Activated CD4-positive, CD25-positive, alpha-beta regulatory T cell treated with anti-CD3 and anti-CD28 coated beads, Interleukin-2, amount 50 U/mL, for 24 hours (primary cell): ENCODE results near the gene PACS1.
"Not testable (repeated sequence)": the region's sequence is repeated elsewhere in the genome, so short reads cannot be mapped to it uniquely, and the experiment has no call there.

ENCODE experiments used
- ATAC-seq, 2 donors: fragments of 150-1000 bp; cut with Tn5 transposase; one replicate each; pipeline ENCODE4 v1.10.0; 2021; ENCODE audit warnings: mild to moderate bottlenecking in 1 of 2, moderate library complexity in 1 of 2

The PACS1 gene

DNA sequence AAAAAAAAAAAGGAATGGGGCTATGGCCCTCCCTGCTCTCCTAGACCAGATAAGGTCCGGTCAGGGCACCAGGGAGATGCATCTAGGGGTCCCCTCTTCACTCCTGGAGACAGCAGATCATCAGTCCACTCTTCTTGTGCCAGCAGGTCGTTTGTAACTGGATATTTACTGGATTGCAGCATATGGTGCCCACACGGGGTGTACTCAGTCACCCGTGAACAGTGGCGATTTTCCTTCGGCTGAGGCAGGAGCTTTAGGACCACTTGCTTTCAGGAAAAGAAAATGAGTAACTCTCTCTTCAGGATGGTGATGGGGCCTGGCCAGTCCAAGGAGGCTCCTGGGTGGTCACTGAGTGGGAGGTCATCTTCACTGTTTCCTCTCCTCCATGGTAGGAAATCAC, 160.1 kb downstream of the PACS1 start:
- no peak for ATAC-seq

DNA sequence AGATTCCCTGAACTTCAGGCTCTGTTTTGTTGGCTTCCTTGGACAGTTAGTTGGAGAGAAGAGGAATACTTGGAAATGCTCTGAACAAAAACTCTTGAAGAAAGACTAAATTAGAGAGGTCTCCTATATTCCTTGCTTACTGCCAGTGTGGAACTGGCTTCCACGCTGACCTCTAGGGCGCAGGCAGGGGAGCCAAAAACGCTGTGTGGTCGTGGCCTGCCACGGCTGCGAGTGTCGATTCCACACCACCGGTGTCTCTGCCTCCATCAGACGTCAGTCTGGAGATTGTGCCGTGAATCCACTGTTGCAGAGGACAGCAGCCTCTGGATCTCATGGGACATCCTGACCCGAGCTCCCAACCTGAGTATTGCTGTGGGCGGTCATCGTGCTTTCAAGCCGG, 160.9 kb downstream of the PACS1 start:
- ATAC-seq: no peak

DNA sequence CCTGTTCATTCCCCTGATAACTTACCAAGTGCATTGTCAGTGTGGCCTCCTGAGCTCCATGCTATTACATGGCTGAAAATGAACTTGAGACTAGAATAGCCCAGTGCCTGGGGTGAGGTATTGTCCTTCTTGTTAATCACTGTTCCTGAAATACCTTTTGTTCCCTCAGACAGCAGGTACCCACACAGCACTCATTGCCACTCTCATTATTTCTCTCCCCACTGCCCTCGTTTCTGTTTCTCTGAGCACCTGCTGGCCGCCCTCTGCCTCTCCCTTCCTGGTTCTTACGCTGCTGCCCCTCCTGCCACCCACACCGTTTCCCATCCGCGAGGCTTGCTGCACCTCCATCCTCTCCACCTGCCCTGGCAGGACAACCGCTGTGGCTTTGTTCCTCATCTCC, 161.5 kb downstream of the PACS1 start:
- no peak for ATAC-seq

DNA sequence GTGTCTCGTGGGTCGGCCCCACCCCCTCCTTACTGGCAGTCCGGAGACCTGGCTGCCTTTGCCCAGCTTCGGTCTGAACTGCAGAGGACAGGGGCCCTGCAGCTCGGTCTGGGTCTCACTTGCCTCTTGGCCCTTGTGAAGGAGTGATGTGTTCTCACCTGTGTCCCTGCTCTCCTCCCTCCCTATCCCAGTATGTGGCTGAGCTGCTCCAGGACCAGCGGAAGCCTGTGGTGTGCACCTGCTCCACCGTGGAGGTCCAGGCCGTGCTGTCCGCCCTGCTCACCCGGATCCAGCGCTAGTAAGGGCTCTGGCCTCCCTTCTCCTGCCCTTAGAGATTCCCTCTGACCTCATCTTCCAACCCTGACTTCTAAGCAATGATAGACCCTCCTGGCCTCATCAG, 162.7 kb downstream of the PACS1 start:
- no peak for ATAC-seq

DNA sequence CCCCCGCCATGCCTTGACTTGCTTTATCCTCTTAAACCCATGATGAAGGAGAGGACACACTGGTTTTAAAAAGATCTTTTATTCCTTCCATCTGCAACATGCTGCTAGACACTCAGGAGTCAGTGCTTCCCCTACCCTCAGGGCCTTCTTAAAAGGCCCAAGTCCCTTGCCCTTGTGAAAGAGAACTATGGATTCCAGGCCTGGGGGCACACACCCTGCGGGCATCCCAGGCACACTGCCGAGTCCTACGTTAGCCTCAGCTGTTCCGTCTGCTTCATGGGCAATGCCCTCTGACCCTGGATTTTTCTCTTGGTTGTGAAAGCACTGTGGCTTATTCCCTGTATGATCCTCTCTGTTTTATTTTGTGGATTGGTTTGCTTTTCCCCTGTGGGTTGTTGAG, 163.2 kb downstream of the PACS1 start:
- no peak for ATAC-seq

DNA sequence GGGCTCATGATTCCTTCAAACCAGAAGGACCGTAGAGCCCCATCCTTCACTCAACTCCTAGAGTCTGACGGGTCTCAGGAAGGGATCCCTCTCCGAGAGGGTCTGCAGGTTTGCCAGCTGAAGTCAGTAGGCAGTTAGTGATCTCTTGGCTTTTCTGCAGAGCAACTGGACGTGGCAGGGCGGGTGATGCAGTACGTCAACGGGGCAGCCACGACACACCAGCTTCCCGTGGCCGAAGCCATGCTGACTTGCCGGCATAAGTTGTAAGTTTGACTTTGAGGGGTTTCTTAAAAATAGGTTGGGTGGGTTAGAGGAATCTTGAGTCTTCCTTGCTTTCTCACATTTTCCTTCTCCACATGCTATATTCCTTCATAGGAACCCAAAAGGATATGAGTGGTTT, 165.1 kb downstream of the PACS1 start:
- ATAC-seq: no peak

DNA sequence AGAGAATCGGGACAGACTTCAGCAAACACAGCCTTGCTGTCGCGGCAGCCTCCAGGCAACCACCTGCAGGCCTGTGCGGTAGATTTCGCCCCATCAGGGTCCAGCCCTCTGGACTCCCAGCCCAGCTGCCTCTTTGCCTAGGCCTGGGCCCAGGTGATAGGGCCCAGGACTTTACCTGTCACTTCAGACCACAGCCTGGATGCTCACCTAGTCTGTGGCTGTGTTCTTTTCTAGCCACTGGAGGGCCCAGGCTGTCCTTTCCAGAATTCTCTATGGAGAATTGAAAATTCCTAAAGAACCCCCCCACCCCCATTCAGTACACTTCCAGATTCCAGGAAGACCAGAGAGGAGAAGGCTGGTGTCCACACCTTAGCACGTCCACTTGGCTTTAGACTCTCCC, 167.8 kb downstream of the PACS1 start:
- no peak for ATAC-seq

DNA sequence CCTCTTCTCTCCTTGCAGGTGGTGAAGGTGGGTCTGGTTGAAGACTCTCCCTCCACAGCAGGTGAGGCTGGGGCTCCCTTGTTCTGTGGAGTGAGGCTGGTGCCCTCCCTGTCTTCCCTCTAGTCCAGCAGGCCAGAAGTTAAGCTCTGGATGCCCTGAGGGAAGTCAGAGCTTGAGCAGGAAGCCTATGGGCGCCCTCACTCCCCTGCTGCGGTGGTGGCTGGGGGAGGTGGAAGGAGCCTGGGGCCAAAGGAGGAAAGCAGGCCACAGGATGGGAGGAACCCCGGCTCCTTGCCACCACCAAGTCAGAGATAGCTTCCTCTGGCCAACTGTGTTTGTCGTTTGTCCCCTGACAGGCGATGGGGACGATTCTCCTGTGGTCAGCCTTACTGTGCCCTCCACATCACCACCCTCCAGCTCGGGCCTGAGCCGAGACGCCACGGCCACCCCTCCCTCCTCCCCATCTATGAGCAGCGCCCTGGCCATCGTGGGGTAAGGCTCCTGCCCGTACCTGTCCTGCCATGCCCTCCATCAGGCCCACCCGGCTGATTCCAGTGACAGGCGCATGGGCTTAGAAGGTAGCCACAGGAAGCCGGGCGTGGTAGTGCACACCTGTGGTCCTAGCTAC, 168.8 kb downstream of the PACS1 start:
- ATAC-seq: no peak

DNA sequence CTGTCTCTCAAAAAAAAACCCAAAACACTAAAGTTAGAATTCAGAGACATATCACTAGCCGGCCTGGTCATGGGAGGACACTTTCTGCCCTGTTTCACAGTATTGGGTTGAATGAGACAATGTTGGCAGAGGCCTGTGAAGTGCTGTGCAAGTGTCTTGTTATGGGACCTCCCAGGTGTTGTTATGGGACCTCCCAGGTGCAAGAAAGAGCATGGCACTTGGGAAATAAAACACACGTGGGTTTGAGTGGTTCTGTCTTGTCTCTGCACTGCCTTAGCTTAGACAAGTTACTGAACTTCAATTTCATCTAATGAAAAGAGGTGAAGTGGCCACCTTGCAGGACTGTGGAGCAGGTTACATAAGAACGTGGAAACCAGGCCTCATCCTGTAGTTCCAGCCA, 169.4 kb downstream of the PACS1 start:
- ATAC-seq: no peak

DNA sequence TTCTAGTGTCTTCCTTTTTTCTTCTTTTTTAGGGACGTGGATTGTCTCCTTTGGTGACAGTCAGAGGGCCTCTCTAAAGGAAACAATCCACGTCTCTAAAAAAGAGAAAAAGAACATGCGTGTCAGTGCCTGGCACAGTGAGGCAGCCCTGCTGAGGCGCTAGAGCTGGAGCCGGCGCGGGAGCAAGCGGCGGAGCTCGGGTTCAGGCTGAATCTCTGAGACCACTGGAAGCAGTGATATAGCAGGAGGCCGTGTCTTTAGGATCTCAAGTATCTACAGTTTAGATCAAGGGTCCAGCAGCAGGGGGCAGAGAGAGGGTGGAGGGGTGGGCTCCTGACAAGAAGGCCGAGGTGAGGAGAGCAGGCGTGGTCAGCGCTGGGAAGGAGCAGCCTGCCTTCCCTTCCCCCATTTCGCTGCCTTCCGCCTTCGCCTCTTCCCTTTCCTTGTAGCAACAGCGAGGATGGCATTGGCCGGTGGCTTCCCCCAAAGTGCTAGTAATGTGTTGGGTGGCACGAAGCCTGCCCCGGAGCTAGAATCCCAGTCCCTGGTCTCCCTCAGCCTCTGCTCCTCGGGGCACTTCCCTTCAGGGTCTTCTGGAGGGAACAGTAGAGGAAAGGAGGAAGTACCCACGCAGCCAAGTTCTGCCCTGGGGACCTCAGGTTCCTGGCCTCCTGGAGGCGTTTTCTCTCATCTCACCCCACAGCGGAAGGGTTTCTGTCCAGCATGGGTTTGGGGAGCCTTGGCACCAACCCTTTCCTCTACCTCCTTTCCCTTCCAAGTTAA, 170.1 kb downstream of the PACS1 start:
- no peak for ATAC-seq

DNA sequence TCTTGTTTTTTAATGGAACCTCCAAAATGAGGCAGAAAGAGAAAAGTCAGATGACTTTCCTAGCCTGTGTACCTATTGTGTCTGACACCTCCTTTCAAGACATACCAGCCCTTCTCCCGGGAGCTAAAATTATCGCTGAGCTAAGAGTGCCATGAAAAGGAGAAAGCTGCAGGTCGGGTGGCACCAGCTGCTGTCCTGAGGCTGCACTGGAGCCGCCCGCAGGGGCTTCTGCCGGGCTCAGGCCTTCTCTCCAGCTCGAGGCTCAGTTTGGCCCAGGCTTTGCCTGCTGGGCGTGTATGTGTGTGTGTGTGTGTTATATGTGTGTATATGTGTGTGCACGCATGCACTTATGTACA, 170.7 kb downstream of the PACS1 start:
- ATAC-seq: no peak

DNA sequence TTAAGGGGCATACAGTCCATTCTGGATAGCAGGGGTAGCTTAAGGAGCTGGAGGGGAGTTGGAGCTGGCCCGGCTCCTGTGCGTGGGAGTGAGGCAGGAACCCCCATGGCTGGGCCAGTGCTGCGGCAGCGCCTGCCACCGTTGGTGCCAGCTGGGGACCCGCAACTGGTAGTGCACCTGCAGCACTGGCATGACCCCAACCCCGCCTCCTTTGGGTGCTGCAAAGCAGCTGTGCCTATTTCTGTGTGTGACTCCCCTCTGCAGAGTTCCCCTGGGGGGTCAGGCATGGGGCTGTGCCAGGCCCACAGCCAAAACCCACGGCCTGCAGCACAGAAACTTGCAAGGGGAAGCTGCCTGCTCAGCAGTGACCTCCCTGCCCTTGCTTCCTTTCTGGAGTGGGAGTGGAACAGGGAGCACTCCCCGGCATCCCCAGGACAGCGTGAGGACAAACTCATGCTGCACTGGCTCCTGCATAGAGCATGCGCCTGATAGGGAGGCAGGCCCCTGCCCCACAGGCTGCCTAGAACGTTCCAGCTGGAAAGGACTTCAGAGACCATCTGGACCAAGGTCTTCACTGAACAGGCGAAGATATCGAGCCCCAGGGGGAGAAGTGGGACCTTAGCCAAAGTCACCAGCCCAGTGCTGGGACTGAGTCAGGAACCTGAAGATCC, 172.2 kb downstream of the PACS1 start:
- ATAC-seq: no peak

DNA sequence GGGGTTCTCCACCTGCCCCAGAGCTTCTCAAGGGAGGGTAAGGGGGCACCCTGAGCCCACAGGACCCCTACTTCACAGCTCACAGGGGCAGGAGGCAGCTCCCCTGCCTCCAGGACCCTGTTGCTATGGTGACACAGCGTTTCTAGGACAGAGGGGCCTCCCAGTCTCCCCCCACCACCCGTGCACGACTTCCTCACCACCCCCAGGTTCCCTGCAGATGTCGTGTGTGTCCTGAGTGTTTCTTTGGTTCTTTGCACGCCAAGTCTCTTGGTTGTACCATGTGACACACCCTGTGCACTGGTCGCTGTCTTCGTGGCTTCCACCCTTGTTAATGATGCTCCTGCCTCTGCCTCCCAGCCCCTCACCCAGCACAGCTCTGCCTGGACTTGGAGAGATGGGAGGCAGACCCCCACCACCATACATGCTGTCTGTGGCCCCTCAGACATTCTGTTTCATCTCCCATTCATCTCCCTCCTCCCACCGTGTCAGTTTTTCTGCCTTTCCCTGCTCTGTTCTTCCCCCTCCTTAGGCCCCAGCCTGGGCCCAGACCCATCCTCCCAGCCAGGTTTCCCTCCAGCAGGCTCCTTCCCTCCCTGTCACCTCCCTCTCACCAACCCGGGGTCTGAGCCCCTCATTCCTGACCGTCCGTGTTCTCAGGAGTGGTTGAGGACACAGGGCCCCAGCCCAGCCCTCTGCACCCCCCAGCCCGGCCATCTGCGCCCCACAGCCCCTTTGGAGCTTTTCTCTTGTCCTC, 173.9 kb downstream of the PACS1 start:
- ATAC-seq: no peak

DNA sequence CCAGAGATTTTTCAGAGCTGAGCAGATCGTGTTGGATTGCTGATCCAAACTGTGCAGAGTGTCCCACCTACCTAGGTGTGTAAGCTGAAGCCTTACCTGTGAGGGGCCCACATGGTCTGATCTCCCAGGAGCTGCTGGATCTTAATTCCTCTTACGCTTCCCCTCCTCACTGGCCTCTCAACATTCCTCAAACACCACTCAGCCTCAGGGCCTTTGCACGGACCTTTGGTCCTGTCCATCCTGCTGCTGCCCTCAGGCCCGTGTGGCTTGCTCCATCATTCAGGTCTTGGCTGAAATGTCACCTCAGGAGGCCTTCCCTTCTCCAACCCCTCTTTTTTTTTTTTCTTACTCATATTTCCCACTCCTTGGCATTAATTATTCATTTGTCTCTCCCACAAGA, 177.2 kb downstream of the PACS1 start:
- ATAC-seq: no peak

DNA sequence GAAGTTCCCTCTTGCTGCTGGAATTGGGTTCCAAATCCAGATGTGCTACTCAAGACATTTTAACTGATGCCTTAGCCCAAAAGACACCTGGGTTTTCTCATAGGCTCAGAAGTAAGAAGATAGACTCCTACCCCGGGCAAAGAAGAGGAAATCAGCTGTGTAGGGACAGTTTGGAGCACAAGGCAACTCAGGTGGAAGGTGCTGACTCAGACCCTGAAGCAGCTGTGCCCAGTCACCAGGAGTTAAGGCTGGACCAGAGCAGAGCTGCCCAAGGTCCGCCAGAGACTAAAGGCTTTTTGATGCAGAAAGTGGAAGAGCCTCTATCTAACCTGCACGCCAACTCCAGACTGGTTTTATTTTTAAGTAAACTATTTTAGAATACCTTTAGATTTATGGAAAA, 177.7 kb downstream of the PACS1 start:
- no peak for ATAC-seq

DNA sequence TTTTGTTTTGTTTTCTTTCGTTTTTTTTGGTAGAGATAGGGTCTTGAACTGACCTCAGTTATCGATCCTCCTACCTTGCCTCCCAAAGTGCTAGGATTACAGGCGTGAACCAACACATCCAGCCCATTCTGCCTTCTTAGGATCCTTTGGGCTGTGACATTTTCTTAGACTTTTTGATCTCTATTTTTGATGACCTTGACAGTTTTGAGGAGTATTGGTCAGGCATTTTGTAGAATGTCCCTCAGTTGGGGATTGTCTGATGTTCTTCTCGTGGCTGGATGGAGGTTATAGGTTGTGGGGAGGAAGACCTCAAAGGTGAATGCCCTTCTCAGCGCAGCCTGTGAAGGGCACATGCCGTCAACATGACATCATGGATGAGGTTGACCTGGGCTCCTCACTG, 178.8 kb downstream of the PACS1 start:
- ATAC-seq: no peak

DNA sequence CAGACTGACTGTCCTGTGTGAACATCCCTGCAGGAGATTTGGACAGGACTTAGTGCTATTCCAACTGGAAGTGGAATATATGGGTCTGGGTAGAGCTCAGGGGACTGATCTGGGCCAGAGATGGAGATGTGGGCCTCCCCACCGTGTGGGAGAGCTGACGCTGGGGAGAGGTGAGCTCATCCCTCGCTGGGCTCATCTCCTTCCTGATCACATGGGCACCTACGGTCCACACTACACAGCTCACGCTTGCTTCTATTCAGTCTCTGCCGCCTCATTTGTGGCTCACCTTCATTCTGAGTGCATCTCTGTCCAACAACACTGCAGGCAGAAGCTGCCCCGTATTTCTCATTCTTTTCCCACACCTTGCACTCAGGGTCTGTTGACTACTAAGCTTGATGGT, 181.7 kb downstream of the PACS1 start:
- ATAC-seq: no peak

DNA sequence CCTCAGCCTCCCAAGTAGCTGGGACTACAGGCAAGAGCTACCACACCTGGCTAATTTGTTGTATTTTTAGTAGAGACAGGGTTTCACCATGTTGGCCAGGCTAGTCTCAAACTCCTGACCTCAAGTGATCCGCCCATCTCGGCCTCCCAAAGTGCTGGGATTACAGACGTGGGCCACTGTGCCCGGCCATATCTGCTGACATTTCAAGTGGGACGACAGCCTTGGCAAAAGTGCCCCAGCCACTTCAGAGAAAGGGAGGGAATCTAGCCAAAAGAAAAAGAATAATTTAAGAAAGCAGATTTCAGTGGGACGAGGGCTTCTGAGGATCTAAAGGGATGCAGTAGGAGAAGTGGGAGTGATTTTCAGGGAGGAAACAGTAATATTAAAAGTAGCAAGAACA, 183.0 kb downstream of the PACS1 start:
- not testable (repeated sequence) for ATAC-seq

DNA sequence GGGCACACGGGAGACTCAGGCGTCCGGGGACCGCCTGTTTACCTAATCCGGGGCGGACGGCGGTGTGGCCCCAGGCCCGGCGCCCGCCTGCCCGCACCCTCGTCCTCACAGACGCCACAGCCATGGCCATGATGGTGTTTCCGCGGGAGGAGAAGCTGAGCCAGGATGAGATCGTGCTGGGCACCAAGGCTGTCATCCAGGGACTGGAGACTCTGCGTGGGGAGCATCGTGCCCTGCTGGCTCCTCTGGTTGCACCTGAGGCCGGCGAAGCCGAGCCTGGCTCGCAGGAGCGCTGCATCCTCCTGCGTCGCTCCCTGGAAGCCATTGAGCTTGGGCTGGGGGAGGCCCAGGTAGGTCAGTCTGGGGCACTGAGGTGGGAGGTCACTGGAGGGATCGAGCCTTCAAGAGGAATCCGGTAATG, 188.4 kb downstream of the PACS1 start:
- ATAC-seq: no peak

DNA sequence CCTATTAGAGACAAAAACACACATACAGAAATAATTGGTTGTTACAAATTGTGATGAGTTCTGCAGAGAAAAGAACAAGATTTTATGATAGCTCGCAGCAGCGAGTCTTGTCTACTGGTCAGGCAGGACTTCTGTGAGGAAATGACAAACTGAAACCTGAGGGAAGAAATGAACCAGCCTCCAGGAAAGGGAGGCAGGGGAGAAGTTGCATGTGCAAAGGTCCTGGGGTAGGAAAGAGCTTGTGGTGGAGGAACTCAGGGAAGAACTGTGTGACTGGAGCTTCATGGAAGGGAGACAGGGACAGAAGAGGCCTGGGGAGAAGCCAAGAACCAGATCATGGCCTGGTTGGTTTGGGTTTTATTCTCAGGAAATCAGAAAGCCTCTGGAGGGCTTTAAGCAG, 189.2 kb downstream of the PACS1 start:
- no peak for ATAC-seq

DNA sequence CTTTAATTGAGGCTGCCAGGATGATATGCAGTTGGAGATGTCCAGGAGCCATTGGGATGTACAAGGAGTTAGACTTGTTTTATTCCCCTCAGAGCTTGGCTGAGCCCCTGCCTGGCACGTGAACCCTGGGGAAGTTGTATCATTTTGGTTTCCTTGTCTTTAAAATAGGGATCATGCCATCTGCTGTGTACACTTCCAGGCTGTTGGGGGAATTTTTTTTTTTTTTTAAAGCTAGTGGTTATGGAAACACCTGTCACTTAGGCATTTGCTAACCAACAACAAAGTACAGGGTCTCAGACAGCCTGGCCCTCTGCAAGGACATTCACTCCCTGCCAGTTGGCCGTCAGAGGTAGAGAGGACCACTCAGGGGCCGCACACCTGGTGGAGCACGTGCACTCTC, 189.9 kb downstream of the PACS1 start:
- ATAC-seq: no peak

DNA sequence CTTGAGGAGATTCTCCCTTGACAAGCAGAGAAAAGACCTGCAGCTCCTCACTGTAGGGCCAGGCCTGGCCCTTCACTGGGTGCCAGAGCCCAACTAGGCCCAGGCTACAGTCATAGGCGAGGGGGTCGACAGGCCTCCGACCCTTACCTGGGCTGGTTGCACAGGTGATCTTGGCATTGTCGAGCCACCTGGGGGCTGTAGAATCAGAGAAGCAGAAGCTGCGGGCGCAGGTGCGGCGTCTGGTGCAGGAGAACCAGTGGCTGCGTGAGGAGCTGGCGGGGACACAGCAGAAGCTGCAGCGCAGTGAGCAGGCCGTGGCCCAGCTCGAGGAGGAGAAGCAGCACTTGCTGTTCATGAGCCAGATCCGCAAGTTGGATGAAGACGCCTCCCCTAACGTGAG, 191.5 kb downstream of the PACS1 start:
- no peak for ATAC-seq

DNA sequence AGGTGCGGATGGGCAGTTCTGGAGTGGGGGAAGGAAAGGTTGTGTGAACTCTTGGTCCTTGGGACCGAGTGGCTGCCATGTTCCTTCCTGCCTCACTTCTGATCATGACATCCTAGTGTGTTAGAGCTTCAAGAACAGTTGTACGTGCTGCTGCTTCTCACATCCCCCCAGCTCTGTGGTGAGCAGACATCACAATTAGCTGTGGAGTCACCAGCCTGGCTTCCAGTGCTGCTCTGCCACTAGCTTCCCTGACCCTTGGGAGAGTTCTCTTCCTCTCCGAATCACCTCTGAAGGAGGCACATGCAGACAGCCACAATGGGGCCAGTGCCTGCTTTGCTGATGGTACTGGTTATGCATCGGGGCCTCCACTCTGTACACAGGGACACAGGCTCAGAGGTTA, 192.1 kb downstream of the PACS1 start:
- no peak for ATAC-seq

DNA sequence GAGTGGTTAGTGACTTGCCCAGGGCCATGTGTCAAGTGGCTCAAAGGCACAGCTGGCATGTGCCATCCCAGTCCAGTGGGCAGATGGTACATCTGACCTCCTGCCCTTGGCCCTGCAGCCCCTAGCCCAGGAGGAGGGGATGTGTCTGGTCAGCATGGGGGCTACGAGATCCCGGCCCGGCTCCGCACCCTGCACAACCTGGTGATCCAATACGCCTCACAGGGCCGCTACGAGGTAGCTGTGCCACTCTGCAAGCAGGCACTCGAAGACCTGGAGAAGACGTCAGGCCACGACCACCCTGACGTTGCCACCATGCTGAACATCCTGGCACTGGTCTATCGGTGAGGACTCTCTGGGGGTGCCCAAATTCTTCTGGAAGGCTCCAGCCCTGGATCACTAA, 192.6 kb downstream of the PACS1 start:
- no peak for ATAC-seq
